HL-60/S4 (cell line): ENCODE measurements around the gene ARID5A.

ENCODE experiments used
- in situ Hi-C: fragments of 300-500 bp; cut with MboI; formaldehyde crosslinking; loops from 2 replicates; pipeline ENCODE4 v1.14.3; 2022; ENCODE audit warnings: low sequenced_read_pairs

ARID5A gene

GRCh38 chr2:96525211-96525507, 11.4 kb upstream of the ARID5A start:
- in situ Hi-C loops, result no loop called here

GRCh38 chr2:96526101-96526591, 10.4 kb upstream of the ARID5A start:
- in situ Hi-C loops, result no loop called here

- in situ Hi-C loops, result no loop called here
Measured at GRCh38 chr2:96526615-96527285, 9.8 kb upstream of the ARID5A start.

- in situ Hi-C loops, result no loop called here
Measured at GRCh38 chr2:96527286-96528005, 9.1 kb upstream of the ARID5A start.

- in situ Hi-C loops, result no loop called here
Measured at GRCh38 chr2:96528006-96528699, 8.4 kb upstream of the ARID5A start.

- in situ Hi-C loops, result no loop called here
Measured at GRCh38 chr2:96528700-96529375, 7.7 kb upstream of the ARID5A start.

GRCh38 chr2:96529376-96530143, 7.0 kb upstream of the ARID5A start:
- in situ Hi-C loops, result no loop called here

GRCh38 chr2:96530144-96530430, 6.5 kb upstream of the ARID5A start:
- in situ Hi-C loops, result no loop called here

- in situ Hi-C loops, result no loop called here
Measured at GRCh38 chr2:96530474-96531357, 5.8 kb upstream of the ARID5A start.

GRCh38 chr2:96531366-96531765, 5.2 kb upstream of the ARID5A start:
- in situ Hi-C loops, result no loop called here

- in situ Hi-C loops, result no loop called here
Measured at GRCh38 chr2:96531872-96532505, 4.6 kb upstream of the ARID5A start.

- in situ Hi-C loops, result no loop called here
Measured at GRCh38 chr2:96532641-96533291, 3.8 kb upstream of the ARID5A start.

GRCh38 chr2:96533292-96534073, 3.1 kb upstream of the ARID5A start:
- in situ Hi-C loops, result no loop called here

GRCh38 chr2:96534141-96534540, 2.4 kb upstream of the ARID5A start:
- in situ Hi-C loops, result no loop called here

GRCh38 chr2:96534701-96535181, 1.8 kb upstream of the ARID5A start:
- in situ Hi-C loops, result no loop called here

- in situ Hi-C loops, result no loop called here
Measured at GRCh38 chr2:96535331-96535730, 1.2 kb upstream of the ARID5A start.

- in situ Hi-C loops, result no loop called here
Measured at GRCh38 chr2:96537066-96537733, 648 bp downstream of the ARID5A start.
